GM12873 (cell line): ENCODE results near the gene IRS1.

Experiments used
- CTCF ChIP-seq: IDR thresholded peaks from 2 replicates; pipeline ENCODE4 v1.5.1; 2012; ENCODE audit warnings: low read depth, mild to moderate bottlenecking, moderate library complexity, low read length, control low read depth; ENCODE audit not compliant: insufficient read depth; ENCODE audit errors: missing control alignments

Gene IRS1

GRCh38 chr2:226738191-226738820 is 61.3 kb downstream of the IRS1 start:
- TF ChIP-seq CTCF, result no peak

- no peak for TF ChIP-seq CTCF
These were observed 63.2 kb downstream of the IRS1 start for GRCh38 chr2:226736382-226736781.

DNA sequence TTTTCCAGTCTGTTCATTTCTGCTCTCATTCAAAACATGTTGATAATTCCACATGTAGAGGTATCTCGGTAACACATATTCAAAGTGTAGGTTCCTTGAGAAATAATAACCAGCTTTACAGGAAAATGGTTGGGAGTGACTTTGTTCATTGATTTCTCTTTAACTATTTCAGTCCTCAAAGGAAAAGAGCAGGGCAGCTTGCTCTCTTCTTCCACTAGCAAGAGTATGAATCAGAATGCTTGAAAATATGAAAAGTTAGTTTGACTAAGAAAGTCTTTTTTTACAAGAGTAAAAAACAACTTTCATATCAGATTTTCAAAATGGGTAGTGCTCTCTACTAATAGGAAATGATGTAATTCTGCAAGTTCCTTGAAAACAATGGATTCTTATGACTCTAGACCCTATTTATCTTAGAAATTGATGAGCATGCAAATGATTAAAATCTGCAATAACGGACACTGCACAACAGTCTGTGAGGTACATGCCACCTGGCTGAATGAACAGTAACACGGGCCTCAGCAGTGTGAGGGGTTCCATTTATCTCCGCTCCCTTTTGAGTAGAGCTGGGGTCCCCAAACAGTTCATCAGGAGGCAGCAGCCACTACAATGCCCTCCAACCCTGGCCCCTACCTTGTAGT is 65.6 kb downstream of the IRS1 start:
- no peak for TF ChIP-seq CTCF

GRCh38 chr2:226733189-226733858 is 66.3 kb downstream of the IRS1 start:
- no peak for TF ChIP-seq CTCF

DNA sequence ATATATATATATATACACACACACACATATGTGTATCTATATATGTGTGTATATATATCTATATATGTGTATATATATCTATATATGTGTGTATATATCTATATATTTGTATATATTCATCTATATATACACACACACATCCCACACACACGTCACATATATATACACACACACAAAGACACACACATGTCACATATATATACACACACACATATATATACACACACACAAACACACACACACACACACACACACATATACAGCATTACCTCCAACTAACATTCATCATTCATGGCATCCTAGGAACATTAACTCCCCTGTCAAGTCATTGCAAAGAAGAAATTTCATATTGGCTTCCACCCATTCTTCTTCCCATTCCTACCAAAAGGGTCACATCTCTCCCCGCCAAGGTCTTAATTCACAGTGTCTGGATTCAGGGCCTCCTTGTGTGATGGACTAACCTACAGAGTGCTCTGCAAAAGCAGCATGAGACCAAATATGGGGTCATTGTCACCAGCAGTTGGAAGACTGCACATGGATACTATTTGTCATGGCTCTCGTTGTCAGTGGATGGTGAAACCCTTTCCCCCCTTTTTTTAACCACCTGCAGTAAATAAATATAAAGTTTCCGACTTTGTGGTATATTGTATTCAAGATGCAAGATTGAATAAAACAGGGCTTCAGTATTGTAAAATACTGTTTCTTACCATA is 67.0 kb downstream of the IRS1 start:
- no peak for TF ChIP-seq CTCF

- no peak for TF ChIP-seq CTCF
These were observed 69.1 kb downstream of the IRS1 start for GRCh38 chr2:226730481-226730880.

- TF ChIP-seq CTCF, result no peak
These were observed 70.6 kb downstream of the IRS1 start for GRCh38 chr2:226728996-226729395.
